Measurements from ENCODE around the gene THNSL1.

DNA sequence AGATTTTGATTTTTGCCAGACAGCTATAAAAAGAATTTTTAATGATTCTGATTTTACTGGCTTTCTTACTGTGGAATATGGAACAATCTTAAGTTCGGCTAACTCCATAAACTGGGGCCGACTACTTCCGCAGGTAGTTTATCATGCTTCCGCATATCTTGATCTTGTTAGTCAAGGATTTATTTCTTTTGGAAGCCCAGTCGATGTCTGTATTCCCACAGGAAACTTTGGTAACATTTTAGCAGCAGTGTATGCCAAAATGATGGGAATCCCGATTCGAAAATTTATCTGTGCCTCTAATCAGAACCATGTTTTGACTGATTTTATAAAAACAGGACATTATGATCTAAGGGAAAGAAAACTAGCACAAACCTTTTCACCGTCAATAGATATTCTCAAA lies 8.1 kb downstream of the THNSL1 start:
- TF ChIP-seq MAX (IDR thresholded peaks at IDR 0.05; ENCODE audit: low read depth) (no peak), FOXJ3 (CRISPR knock-in tag; IDR thresholded peaks at IDR 0.05) (no peak), TAF1 (IDR thresholded peaks at IDR 0.05; ENCODE audit: borderline replicate concordance, low read depth, low read length) (no peak)
- TF ChIP-seq, protein P1, sequence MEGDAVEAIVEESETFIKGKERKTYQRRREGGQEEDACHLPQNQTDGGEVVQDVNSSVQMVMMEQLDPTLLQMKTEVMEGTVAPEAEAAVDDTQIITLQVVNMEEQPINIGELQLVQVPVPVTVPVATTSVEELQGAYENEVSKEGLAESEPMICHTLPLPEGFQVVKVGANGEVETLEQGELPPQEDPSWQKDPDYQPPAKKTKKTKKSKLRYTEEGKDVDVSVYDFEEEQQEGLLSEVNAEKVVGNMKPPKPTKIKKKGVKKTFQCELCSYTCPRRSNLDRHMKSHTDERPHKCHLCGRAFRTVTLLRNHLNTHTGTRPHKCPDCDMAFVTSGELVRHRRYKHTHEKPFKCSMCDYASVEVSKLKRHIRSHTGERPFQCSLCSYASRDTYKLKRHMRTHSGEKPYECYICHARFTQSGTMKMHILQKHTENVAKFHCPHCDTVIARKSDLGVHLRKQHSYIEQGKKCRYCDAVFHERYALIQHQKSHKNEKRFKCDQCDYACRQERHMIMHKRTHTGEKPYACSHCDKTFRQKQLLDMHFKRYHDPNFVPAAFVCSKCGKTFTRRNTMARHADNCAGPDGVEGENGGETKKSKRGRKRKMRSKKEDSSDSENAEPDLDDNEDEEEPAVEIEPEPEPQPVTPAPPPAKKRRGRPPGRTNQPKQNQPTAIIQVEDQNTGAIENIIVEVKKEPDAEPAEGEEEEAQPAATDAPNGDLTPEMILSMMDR (IDR thresholded peaks at IDR 0.05), result no peak
- TF ChIP-seq, protein P2, sequence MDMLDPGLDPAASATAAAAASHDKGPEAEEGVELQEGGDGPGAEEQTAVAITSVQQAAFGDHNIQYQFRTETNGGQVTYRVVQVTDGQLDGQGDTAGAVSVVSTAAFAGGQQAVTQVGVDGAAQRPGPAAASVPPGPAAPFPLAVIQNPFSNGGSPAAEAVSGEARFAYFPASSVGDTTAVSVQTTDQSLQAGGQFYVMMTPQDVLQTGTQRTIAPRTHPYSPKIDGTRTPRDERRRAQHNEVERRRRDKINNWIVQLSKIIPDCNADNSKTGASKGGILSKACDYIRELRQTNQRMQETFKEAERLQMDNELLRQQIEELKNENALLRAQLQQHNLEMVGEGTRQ (IDR thresholded peaks at IDR 0.05; ENCODE audit: borderline replicate concordance, low read depth, low read length), result no peak

Data from SK-N-SH (cell line).